GM12892 (cell line): ENCODE results near the gene RFC4.

Source experiments
- POLR2A ChIP-seq: IDR thresholded peaks from 2 replicates; pipeline ENCODE4 v1.6.1; 2011; ENCODE audit warnings: low read depth, low read length, control low read depth
- POLR2AphosphoS5 ChIP-seq: IDR thresholded peaks from 2 replicates; pipeline ENCODE4 v1.6.1; 2011; ENCODE audit warnings: low read depth, low read length, control low read depth

DNA sequence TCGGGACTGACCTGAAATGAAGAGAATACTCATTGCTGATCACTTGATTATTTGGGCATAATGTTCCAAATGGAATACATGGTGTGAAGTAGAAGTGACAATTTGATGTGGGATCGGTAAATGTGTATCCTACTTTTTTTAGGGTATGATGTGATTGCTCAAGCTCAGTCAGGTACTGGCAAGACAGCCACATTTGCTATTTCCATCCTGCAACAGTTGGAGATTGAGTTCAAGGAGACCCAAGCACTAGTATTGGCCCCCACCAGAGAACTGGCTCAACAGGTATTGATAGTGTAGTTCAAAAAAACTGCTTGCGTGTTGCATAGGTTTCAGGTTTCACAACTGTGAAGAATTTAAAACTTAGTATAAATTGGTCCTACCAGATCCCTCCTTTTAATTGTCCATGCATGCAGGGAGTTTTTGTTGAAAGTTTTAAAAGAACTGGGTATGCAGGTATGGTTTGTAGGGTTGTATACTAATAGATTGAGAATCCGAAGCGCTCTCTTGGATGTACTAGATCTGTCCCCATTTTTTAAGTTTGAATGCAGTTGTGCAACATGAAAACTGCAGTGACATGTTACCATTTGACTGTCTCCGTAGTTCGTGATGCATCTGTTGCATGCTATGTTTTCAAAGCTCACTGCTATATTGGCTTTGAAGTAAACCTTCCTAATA, 21.3 kb downstream of the RFC4 start:
- TF ChIP-seq POLR2AphosphoS5 = no peak
- peak; percentile 26; the same call in 1 of the 2 replicates for TF ChIP-seq POLR2A
